Psoas muscle (tissue), 8 donors: ENCODE data around the gene CAPN12. TPM values are rescaled to one million over a fixed set of nuclear protein-coding genes. Genes with fewer than 3 reads are reported as not detected.
A peak's percentile ranks its signal among the peaks of the same experiment; 100 is the strongest.
"Not testable (repeated sequence)": the region's sequence is repeated elsewhere in the genome, so short reads cannot be mapped to it uniquely, and the experiment has no call there.

ENCODE experiments used
- ATAC-seq, 4 donors: fragments of 200-7000 bp; cut with Tn5 transposase; one replicate each; pipeline ENCODE4 v1.9.1; 2020; ENCODE audit warnings: moderate library complexity in 3 of 4, mild to moderate bottlenecking in 2 of 4
- DNase-seq, 2 donors: peaks; one replicate each; pipeline ENCODE4 v3.0.0-alpha.2; 2020
- H3K27ac ChIP-seq: fragments of 200-600 bp; one replicate; pipeline ENCODE4 v1.8.0; 2022
- H3K27me3 ChIP-seq, 3 donors: fragments of 200-600 bp in 1 of 3; one replicate each; pipeline versions ENCODE4 v1.6.1 to v1.8.0; 2013 to 2022; ENCODE audit warnings: low read length in 2 of 3, mild to moderate bottlenecking in 2 of 3, moderate library complexity in 1 of 3; ENCODE audit not compliant: insufficient read depth in 3 of 3
- H3K36me3 ChIP-seq, 2 donors: fragments of 200-600 bp in 1 of 2; one replicate each; pipeline versions ENCODE4 v1.6.1 to v1.8.0; 2013 to 2022; ENCODE audit warnings: low read depth in 1 of 2, mild to moderate bottlenecking in 1 of 2, moderate library complexity in 1 of 2; ENCODE audit not compliant: insufficient read depth in 1 of 2
- H3K4me1 ChIP-seq: fragments of 200-600 bp; one replicate; pipeline ENCODE4 v1.8.0; 2022
- H3K4me3 ChIP-seq: fragments of 200-600 bp; one replicate; pipeline ENCODE4 v1.8.0; 2022; ENCODE audit warnings: mild to moderate bottlenecking
- H3K9me3 ChIP-seq: fragments of 200-600 bp; one replicate; pipeline ENCODE4 v1.8.0; 2022
- CTCF ChIP-seq: fragments of 200-600 bp; IDR thresholded peaks from one replicate; pipeline ENCODE4 v1.8.0; 2022; ENCODE audit warnings: antibody characterized with exemption
- WGBS, 3 donors: extraction: QIAGEN DNeasy Blood & Tissue Kit; methylation state at CpG; one replicate each; pipeline versions ENCODE4 v1.1.6 to v1.1.7; 2013; 5-methylcytosine and 5-hydroxymethylcytosine counted together
- intact Hi-C, 2 donors: fragments of 100-400 bp; cut with DNase I; formaldehyde crosslinking; loops; one replicate each; pipeline versions ENCODE4 v1.11.0 to v1.14.2; 2022
- polyA plus RNA-seq, 3 donors: library from polyadenylated mRNA; stranded (reverse); fragments of 200-250 nt; gene quantifications; one replicate each; pipeline ENCODE4 v1.2.3, GENCODE V29; 2013
- total RNA-seq, 4 donors: library from RNA; stranded (reverse); fragmentation: NEBNext Ultra II Directional in 2 of 4; extraction: Animal tissue kit (Norgen Biotek cat#: 25700) in 2 of 4; gene quantifications; one replicate each; pipeline versions ENCODE4 v1.2.1 to v1.2.4, GENCODE V29; 2021 to 2023
- donor health status: healthy with polysubstance abuse.
- donor health status: DM: no; HTN: no; CAD: no; lungs with moderate emphysema.
- donor health status: Bipolar disorder and iron deficiency.
- donor health status: healthy.
- donor health status: DM: yes; HTN: yes; CAD: no.
- donor health status: DM: no; HTN: no; CAD: no.
- donor health status: DM: no; HTN: no; CAD: no.
- donor health status: DM: yes; HTN: yes; CAD: no.

Gene CAPN12
- total and polyA plus RNA-seq, 7 donors, result 0.27 to 0.64 (median 0.35) TPM

DNA sequence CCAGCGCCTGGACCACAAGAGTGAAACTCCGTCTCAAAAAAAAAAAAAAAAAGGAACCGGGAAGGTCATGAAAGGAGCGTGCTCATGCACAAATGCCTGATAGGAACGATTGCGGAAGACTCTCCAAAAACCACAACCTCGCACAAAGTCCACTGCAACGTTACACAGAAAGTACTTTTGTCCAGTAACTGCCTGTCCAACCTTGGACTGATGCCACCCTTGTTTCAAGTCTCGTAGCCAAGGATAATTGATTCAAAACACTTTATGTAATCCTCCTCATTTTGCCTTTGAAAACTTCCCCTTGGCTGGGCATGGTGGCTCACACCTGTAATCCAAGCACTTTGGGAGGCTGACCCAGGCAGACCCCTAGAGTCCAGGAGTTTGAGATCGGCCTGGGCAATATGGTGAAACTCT is 15.3 kb upstream of the CAPN12 start:
- H3K4me3 ChIP-seq, result no peak overlapping the region
- H3K27me3 ChIP-seq, result no peaks in the 10 kb centered on the region
- DNase-seq (peak in 1 of 2 donors; percentile 3), ATAC-seq (no peak)
- no peak for TF ChIP-seq CTCF
- no peaks in the 10 kb centered on the region for H3K4me1 ChIP-seq
- no peak overlapping the region for H3K27ac ChIP-seq
- 37 to 72% (median 52%) methylated on average over 10 of the region's 10 CpGs for WGBS, 3 donors
- intact Hi-C loops, result no loop called here
- no peaks in the 10 kb centered on the region for H3K36me3 ChIP-seq
- H3K9me3 ChIP-seq, result no peaks in the 10 kb centered on the region

DNA sequence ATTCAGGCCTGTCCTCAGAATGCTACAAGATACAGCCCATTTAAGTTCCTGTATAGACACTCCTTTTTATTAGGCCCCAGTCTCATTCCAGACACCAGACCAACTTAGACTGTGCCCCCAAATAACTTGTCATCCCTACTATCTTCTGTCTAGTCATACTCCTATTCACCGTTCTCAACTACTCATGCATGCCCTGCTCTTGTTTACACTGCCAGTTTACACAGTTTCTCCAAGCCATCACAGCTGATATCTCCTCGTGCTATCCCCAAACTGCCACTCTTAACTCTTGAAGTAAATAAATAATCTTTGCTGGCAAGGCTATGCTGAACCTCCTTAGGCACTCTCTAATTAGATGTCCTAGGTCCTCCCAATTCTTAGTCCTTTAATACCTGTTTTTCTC is 9.9 kb upstream of the CAPN12 start:
- H3K9me3 ChIP-seq, H3K27me3 ChIP-seq, H3K27ac ChIP-seq, H3K36me3 ChIP-seq, intact Hi-C loops, H3K4me3 ChIP-seq, DNase-seq, ATAC-seq, H3K4me1 ChIP-seq: not testable (repeated sequence)
- WGBS, 3 donors, result 81 to 86% (median 83%) methylated on average over 1 to 2 of the region's 2 CpGs

- H3K36me3 ChIP-seq, H3K4me1 ChIP-seq, DNase-seq, ATAC-seq, H3K27ac ChIP-seq, H3K4me3 ChIP-seq, intact Hi-C loops, H3K27me3 ChIP-seq, H3K9me3 ChIP-seq: not testable (repeated sequence)
- 80 to 83% (median 83%) methylated on average over 3 of the region's 3 CpGs for WGBS, 3 donors
Observed at GRCh38 chr19:38753783-38754182, 9.5 kb upstream of the CAPN12 start.

- H3K4me3 ChIP-seq, result no peak overlapping the region
- no peaks in the 10 kb centered on the region for H3K4me1 ChIP-seq
- ATAC-seq, result no peak
- no peak overlapping the region for H3K27ac ChIP-seq
- WGBS, 3 donors, result 80 to 91% (median 84%) methylated on average over 7 of the region's 7 CpGs
- intact Hi-C loops, result no loop called here
- no peaks in the 10 kb centered on the region for H3K27me3 ChIP-seq
- no peaks in the 10 kb centered on the region for H3K36me3 ChIP-seq
- H3K9me3 ChIP-seq, result no peaks in the 10 kb centered on the region
- TF ChIP-seq CTCF, result no peak
- no peak for DNase-seq
Observed at GRCh38 chr19:38745316-38745715, 1.0 kb upstream of the CAPN12 start.

DNA sequence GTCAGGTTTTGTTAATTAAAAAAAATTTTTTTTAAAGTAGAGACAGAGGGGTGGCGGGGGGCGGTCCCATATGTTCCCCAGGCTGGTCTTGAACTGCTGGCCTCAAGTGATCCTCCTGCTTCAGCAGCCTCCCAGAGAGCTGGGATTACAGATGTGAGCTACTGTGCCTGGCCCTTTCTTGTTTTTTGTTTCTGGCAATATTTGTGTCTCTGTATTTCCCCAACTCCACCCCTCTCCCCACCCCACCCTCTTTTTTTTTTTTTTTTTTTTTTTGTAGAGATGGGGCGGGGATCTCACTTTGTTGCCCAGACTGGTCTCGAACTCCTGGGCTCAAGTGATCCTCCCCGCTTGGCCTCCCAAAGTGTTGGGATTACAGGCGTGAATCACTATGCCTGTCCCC is 600 bp upstream of the CAPN12 start:
- no peak for TF ChIP-seq CTCF
- no peak for ATAC-seq
- Histone ChIP-seq H3K4me3 (no peak overlapping the region), H3K27me3 (no peaks in the 10 kb centered on the region), H3K4me1 (no peaks in the 10 kb centered on the region), H3K9me3 (no peaks in the 10 kb centered on the region), H3K36me3 (no peaks in the 10 kb centered on the region), H3K27ac (no peak overlapping the region)
- DNase-seq, result no peak
- WGBS, 3 donors, result 87 to 92% (median 90%) methylated on average over 6 of the region's 6 CpGs
- intact Hi-C loops, result no loop called here
